ENCODE data around the gene IL12A.

IL12A gene

DNA sequence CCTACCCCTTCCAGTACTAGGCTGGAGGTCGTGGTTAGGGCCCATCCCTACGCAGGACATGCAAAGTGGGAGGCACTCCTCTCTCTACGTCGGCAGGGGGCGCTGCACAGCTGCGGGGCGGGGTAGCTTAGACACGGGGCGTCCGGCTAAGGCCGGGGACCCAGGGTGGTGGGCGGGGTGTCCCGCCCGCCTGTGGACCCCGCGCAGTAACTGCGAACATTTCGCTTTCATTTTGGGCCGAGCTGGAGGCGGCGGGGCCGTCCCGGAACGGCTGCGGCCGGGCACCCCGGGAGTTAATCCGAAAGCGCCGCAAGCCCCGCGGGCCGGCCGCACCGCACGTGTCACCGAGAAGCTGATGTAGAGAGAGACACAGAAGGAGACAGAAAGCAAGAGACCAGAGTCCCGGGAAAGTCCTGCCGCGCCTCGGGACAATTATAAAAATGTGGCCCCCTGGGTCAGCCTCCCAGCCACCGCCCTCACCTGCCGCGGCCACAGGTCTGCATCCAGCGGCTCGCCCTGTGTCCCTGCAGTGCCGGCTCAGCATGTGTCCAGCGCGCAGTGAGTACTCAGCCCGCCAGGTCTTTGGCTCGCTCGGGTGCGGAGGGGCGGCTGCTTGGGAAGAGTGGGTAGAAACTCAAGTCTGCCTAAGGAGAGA is at the start of gene IL12A:
IL12A (plus strand) TSS at position 219 of the 655 bp plus-strand sequence.
- peak; percentile 79 for DNase-seq (ENCODE audit: low read depth)

DNA sequence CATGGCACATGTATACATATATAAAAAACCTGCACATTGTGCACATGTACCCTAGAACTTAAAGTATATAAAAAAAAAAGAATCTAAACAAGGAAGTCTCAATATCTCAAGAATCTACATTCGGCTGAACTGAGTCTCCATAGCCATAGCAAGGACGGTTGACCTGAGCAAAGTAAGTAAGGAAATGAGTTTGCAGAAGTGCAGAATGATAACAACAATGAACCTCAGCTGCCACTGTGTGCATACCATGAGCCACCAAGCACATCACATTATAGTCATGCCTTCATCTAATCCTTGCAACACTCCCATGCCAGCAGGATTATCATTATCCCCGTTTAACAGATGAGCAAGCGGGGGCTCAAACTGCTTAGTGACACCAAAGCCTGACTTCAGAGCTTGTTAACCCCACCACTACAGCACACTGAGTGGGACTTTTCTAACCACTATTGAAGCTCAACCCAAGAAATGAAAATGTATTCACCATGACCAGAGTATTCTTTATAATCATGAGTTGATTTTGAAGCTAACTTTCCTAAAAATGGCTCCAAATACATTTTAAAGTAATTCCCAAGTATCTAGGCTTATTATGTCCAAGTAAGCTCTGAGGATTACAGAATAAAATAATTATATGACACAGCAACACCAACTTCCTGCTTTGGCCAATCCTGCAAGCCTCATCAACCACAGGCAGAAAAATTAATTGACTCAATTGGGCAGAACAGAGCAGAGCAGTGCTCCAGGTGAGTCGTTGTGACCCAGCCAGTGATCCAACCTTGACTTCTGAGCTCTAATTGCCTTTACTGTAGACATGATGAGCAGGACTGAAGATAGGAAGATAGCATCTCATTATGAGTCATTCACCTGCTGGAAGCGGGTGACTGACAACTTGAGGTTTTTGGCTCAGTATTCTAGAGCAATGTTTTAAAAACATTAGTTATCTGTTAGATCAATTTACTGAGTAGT is 47.3 kb upstream of the IL12A start:
- DNase-seq (ENCODE audit: low read depth) = no peak

GRCh38 chr3:159944781-159945180 is 43.9 kb upstream of the IL12A start:
- DNase-seq (ENCODE audit: low read depth) = no peak

DNA sequence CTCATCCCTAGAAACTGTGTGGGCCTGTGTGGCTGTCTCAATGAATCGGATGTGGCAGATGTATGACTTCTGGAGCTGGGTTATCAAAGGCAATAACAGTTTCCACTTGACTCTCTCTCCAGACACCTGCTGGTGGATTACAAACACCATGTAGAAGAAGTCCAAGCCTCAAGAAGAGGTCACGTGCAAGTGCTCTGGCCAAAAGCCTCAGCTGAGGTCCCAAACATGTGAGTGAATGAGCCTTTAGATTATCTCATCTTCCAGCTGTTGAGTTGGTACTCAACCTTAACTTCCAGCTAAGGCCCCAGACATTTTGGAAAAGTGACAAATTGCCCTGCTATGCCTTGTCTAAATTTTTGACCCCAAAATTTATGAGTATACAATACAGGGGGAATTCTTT is 42.7 kb upstream of the IL12A start:
- no peak for DNase-seq (ENCODE audit: low read depth)

DNA sequence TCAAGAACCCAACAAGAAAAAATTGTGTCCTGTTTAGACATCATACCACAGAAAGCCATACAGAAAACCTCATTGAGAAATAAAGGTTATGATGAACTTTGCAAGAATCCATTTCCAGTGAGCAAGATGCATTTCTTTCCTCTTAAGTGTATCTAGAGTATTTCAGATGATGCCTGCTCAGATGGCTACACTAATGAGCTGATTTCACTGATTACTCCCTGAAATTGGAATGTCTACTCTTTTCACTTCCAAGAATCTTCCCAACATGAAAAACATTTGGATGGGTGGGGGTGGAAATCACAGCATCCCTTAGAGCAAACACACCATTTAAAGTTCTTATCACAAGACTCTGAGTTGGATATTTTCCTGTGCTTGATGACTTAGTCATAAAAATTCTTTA is 41.4 kb upstream of the IL12A start:
- no peak for DNase-seq (ENCODE audit: low read depth)

DNA sequence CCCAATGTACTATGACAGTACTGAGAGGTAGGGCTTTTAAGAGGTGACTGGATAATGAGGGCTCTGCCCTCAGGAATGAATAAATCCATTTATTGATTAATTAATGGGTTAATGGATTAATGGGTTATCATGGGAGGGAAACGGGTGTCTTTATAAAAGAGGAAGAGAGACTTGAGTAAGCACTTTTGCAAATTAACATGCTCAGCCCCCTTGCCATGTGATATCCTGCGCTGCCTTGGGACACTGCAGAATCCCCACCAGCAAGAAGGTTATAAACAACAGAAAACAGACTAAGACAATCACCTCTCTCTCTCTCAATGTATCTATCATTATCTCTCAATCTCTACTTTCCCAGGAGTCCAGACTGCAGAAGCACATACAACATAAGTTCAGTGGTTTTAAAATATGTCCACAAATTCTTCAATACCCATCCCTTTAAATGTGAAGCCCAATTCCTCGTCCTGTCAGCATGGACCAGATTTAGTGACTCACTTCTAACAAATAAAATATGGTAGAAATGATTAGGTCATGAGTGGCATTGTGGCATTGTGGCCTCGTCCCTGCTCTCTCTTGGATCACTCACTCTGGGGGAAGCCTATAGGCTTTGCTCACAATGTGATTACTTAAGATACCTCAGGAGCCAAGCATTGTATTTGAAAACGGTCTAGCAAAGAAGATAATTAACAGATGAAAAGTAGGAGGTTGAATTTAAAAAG is 40.0 kb upstream of the IL12A start:
- DNase-seq (ENCODE audit: low read depth) = no peak

- no peak for DNase-seq (ENCODE audit: low read depth)
Observed at GRCh38 chr3:159950156-159950898, 38.3 kb upstream of the IL12A start.

GRCh38 chr3:159951540-159951939 is 37.1 kb upstream of the IL12A start:
- no peak for DNase-seq (ENCODE audit: low read depth)

GRCh38 chr3:159953325-159954085 is 35.1 kb upstream of the IL12A start:
- DNase-seq (ENCODE audit: low read depth) = no peak

DNA sequence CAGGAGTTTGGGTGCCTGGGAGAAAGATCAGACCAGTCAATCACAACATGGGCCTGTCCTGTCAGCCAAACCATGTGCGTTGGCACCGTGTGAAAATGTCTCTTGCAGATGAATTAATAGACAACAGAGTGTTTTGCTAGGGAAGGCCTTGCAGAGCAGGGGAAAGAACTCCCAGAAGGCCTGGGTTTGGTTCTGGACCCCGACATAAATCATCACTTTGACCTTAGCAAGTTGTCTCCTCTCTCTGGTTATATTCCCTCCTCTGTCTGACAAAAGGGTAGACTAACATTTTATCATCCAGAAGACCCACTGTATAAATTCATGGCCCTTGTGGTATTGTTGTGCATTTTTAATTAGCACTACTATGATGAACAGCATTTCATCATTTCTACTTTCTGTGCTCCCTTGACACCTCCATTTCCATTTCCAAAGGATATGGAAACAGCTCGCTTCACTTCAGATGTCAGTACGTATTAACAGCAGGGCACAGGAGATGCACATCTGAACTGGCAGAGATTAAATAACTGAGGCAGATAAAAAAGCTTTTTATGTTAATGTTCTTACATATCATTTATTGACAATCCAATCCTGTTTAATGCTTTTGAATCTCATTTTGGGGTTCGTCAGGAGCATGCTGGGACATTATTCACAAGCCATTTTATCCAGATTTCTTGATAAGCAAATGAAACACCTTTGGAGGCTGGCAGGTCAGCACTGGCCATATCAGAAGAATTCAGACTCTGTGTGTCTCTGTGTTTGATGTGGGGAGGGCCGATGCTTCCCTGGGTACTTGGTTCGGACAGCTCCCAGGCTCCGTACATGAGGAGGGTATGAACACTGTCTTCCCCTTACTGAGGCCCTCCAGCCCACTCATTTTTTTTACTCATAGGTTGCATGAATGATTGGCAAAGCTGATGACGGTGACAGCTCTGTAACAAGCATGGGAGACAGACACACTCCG is 28.2 kb upstream of the IL12A start:
- DNase-seq (ENCODE audit: low read depth) = no peak

GRCh38 chr3:159964166-159964973 is 24.3 kb upstream of the IL12A start:
- no peak for DNase-seq (ENCODE audit: low read depth)

- DNase-seq (ENCODE audit: low read depth) = no peak
Observed at GRCh38 chr3:159971311-159971710, 17.3 kb upstream of the IL12A start.

- no peak for DNase-seq (ENCODE audit: low read depth)
Observed at GRCh38 chr3:159977295-159977694, 11.3 kb upstream of the IL12A start.

- no peak for DNase-seq (ENCODE audit: low read depth)
Observed at GRCh38 chr3:159978353-159978752, 10.3 kb upstream of the IL12A start.

DNA sequence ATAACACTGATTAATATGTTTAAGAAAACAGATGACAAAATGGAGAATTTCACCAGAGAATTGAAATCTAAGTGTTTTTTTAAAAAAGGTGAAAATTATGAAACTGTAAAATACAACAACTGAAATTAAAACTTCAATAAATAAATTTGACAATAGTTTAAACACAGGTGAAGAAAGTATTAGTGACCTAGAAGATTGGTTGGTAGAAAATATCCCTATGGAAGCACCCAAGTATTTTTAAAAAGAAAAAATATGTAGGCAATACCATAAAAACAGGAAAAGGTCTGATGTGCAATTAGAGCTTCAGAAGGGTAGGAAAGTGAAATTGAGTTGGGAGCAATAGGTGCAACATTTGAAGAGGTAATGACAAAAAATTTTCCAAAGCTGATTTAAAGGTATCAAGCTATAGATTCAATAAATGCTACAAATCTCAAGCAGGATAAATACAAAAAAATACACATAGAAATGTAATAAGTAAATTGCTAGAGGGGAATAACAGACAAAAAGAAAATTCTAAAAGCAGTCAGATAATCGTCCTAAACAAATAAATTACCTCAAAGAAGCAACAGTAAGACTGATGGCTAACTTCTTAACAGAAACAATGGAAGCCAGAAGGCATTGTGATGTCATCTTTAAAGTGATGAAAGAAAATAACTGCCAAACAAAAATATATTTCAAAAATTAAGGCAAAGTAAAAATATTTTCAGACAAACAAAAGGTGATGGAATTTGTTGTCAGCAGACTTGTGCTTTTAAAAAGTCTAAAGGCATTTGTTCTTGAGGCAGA is 9.5 kb upstream of the IL12A start:
- DNase-seq (ENCODE audit: low read depth) = no peak

DNA sequence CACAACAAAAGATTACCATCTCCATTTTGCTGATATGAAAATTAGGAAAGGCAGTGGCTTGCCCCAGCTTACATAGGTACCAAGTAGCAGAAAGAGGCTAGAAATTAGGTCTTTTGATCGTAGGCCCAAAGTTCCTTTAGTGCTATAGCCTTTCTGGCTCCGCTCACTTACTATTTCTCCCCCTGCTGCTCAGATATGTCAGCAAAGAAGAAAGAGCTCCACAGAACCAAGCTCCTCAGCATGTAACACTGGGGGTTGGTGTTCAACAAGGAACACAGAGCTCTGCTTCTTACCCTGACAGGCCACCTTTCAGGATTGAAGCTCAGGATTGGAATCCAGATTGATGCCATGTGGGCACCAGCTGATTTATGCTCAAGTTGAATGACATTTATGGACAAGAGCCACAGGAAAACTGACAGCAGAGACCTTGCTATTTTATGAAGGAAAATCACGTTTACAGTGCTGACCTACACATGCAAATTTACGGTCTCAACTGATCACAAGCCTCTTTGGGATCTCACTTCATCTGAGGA is 6.1 kb upstream of the IL12A start:
- no peak for DNase-seq (ENCODE audit: low read depth)

DNA sequence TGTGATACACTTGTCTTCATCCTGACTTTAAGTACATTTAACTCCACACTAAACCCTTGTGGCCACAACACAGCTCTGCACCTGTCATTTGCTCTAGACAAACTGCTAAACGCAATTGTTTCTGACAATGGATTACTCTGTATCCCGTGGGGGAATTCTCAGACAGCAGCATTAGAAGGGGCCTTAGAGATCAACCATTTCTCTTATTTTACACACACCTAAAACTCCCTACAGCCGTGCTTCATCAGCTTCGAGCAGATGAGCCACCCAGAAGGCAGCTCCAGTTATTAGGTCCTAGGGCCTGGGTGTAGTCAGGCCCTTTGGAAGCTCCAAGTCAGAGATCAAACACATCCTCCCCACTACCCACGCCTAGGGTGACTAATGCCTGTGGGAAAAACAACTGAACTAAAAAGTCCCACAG is 1.3 kb upstream of the IL12A start:
- DNase-seq (ENCODE audit: low read depth) = no peak
